Measurements from ENCODE around the gene SMYD3.

DNA sequence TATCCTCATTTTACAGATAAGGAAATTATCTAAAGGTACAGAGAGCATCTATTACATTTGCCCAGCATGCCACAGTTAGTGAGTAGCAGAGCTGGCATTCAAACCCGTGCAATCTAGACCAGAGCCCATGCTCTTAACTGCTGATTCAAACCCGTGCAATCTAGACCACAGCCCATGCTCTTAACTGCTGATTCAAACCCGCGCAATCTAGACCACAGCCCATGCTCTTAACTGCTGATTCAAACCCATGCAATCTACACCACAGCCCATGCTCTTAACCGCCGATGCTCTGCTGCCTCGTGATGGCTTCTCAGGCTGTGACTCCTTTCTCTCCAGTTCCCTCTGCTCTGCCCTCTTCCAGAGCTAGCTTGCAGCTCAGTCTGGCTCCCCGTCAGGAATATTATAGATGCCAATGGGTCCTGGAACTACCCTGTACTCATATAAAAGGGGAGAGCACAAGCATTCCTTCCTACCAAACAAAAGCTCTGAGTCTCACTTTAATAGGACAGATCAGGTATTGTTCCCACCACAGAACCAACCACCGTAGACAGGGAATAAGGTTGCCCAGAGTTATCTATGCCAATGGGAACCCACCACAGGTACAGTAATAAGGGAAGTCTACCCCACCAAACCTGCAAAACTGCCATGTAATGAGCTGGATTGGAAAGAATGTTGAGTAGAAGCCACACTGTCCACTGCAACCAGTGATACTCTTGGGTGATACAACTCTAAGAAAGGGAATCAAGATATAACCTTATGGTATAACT is 78.4 kb downstream of the SMYD3 start:
- TF ChIP-seq, protein P1, sequence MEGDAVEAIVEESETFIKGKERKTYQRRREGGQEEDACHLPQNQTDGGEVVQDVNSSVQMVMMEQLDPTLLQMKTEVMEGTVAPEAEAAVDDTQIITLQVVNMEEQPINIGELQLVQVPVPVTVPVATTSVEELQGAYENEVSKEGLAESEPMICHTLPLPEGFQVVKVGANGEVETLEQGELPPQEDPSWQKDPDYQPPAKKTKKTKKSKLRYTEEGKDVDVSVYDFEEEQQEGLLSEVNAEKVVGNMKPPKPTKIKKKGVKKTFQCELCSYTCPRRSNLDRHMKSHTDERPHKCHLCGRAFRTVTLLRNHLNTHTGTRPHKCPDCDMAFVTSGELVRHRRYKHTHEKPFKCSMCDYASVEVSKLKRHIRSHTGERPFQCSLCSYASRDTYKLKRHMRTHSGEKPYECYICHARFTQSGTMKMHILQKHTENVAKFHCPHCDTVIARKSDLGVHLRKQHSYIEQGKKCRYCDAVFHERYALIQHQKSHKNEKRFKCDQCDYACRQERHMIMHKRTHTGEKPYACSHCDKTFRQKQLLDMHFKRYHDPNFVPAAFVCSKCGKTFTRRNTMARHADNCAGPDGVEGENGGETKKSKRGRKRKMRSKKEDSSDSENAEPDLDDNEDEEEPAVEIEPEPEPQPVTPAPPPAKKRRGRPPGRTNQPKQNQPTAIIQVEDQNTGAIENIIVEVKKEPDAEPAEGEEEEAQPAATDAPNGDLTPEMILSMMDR (conservative IDR thresholded peaks at IDR 0.05) = no peak
- no peak for TF ChIP-seq ZFX (IDR thresholded peaks at IDR 0.05)

All from C4-2B (cell line).